ENCODE measurements around the gene TMEM72. TPM values are rescaled to one million over a fixed set of nuclear protein-coding genes. Genes with fewer than 3 reads are reported as not detected.

The TMEM72 gene
- total and polyA plus RNA-seq, 2 experiments from 2014 or later = not detected

DNA sequence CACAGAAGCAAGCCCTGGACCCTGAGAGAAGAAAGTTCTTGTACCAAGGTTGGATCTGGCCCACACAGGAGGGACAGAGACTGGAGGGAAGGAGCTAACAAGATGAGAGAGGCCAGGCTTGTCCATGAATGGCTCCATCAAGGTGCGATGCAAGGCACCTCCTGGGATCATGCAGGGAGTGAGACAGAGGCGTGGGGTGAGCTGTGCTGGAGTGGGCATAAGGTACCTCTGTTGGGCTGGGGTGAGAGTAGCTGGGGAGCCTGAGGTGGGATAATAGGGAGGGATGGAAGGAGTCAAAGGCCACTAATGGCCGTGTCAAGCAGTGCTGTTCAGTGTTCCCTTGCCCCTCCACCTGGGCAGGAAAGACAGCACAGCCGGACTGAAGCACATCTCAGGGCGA lies 9.9 kb downstream of the TMEM72 start:
- H4K20me1 ChIP-seq (replicated peaks; ENCODE audit: insufficient read depth) = no peaks in the 10 kb centered on the region
- H3K36me3 ChIP-seq (ENCODE audit: insufficient read depth) = no peaks in the 10 kb centered on the region
- H3K27me3 Mint-ChIP-seq (ENCODE audit: insufficient read depth, low read depth, poor library complexity) = peaks cover 6% of the 10 kb centered on the region
- H3K9me2 ChIP-seq (ENCODE audit: insufficient read depth) = peaks cover 2% of the 10 kb centered on the region; the same call in 1 of the 2 replicates
- peaks cover 4% of the 10 kb centered on the region; the same call in 1 of the 3 replicates for H3K36me3 Mint-ChIP-seq (ENCODE audit: low read depth)
- ATAC-seq = no peak
- H3K4me3 ChIP-seq = no peak overlapping the region
- H3K27me3 ChIP-seq (ENCODE audit: insufficient read depth) = no peaks in the 10 kb centered on the region
- no peaks in the 10 kb centered on the region for H3K4me1 ChIP-seq (ENCODE audit: insufficient read depth)
- DNase-seq (ENCODE audit: low spot score) = no peak
- TF ChIP-seq, protein P1, sequence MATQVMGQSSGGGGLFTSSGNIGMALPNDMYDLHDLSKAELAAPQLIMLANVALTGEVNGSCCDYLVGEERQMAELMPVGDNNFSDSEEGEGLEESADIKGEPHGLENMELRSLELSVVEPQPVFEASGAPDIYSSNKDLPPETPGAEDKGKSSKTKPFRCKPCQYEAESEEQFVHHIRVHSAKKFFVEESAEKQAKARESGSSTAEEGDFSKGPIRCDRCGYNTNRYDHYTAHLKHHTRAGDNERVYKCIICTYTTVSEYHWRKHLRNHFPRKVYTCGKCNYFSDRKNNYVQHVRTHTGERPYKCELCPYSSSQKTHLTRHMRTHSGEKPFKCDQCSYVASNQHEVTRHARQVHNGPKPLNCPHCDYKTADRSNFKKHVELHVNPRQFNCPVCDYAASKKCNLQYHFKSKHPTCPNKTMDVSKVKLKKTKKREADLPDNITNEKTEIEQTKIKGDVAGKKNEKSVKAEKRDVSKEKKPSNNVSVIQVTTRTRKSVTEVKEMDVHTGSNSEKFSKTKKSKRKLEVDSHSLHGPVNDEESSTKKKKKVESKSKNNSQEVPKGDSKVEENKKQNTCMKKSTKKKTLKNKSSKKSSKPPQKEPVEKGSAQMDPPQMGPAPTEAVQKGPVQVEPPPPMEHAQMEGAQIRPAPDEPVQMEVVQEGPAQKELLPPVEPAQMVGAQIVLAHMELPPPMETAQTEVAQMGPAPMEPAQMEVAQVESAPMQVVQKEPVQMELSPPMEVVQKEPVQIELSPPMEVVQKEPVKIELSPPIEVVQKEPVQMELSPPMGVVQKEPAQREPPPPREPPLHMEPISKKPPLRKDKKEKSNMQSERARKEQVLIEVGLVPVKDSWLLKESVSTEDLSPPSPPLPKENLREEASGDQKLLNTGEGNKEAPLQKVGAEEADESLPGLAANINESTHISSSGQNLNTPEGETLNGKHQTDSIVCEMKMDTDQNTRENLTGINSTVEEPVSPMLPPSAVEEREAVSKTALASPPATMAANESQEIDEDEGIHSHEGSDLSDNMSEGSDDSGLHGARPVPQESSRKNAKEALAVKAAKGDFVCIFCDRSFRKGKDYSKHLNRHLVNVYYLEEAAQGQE (IDR thresholded peaks at IDR 0.05; ENCODE audit: unreplicated experiment) = no peak
- no peak for TF ChIP-seq CREB1 (CRISPR knock-in tag; IDR thresholded peaks at IDR 0.05; ENCODE audit: low read depth)
- no peak for TF ChIP-seq ZNF331 (CRISPR knock-in tag; IDR thresholded peaks at IDR 0.05; ENCODE audit: low read depth)
- TF ChIP-seq NANOG (IDR thresholded peaks at IDR 0.05; ENCODE audit: borderline replicate concordance) = no peak
- no peak for TF ChIP-seq STAT1 (IDR thresholded peaks at IDR 0.05; ENCODE audit: unreplicated experiment)
- TF ChIP-seq EZH2 (IDR thresholded peaks at IDR 0.05; ENCODE audit: low read depth, unreplicated experiment) = no peak
- TF ChIP-seq POLR2AphosphoS5 (IDR thresholded peaks at IDR 0.05; ENCODE audit: low read depth) = no peak
- no peak for TF ChIP-seq ZNF462 (CRISPR knock-in tag; IDR thresholded peaks at IDR 0.05)
- no peak for TF ChIP-seq ZNF114 (CRISPR knock-in tag; IDR thresholded peaks at IDR 0.05)
- TF ChIP-seq EZH2phosphoT487 (IDR thresholded peaks at IDR 0.05; ENCODE audit: unreplicated experiment) = no peak
- TF ChIP-seq, protein P2, sequence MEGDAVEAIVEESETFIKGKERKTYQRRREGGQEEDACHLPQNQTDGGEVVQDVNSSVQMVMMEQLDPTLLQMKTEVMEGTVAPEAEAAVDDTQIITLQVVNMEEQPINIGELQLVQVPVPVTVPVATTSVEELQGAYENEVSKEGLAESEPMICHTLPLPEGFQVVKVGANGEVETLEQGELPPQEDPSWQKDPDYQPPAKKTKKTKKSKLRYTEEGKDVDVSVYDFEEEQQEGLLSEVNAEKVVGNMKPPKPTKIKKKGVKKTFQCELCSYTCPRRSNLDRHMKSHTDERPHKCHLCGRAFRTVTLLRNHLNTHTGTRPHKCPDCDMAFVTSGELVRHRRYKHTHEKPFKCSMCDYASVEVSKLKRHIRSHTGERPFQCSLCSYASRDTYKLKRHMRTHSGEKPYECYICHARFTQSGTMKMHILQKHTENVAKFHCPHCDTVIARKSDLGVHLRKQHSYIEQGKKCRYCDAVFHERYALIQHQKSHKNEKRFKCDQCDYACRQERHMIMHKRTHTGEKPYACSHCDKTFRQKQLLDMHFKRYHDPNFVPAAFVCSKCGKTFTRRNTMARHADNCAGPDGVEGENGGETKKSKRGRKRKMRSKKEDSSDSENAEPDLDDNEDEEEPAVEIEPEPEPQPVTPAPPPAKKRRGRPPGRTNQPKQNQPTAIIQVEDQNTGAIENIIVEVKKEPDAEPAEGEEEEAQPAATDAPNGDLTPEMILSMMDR (conservative IDR thresholded peaks at IDR 0.05; ENCODE audit: low read depth in 2 of 2) = no peak
- no peak for TF ChIP-seq JUNB (IDR thresholded peaks at IDR 0.05; ENCODE audit: unreplicated experiment)
- no peak for TF ChIP-seq ETS1 (IDR thresholded peaks at IDR 0.05)
- no peak overlapping the region for H3K4me2 ChIP-seq
- H3K9me3 Mint-ChIP-seq = peaks cover 11% of the 10 kb centered on the region; the same call in 2 of the 3 replicates
- no peak overlapping the region for H3K4me3 Mint-ChIP-seq
- H3K4me1 Mint-ChIP-seq = no peaks in the 10 kb centered on the region
- H3K79me2 ChIP-seq (replicated peaks; ENCODE audit: insufficient read depth) = no peaks in the 10 kb centered on the region
- no peaks in the 10 kb centered on the region for H3F3A ChIP-seq (replicated peaks; ENCODE audit: low read depth)
- no peak overlapping the region for H3K27ac ChIP-seq (ENCODE audit: low read depth)
- H2AFZ ChIP-seq = no peak overlapping the region
- no peak overlapping the region for H3K27ac Mint-ChIP-seq

Data from GM23338 (cell line).